ENCODE results near the gene NOC2L.

NOC2L gene

DNA sequence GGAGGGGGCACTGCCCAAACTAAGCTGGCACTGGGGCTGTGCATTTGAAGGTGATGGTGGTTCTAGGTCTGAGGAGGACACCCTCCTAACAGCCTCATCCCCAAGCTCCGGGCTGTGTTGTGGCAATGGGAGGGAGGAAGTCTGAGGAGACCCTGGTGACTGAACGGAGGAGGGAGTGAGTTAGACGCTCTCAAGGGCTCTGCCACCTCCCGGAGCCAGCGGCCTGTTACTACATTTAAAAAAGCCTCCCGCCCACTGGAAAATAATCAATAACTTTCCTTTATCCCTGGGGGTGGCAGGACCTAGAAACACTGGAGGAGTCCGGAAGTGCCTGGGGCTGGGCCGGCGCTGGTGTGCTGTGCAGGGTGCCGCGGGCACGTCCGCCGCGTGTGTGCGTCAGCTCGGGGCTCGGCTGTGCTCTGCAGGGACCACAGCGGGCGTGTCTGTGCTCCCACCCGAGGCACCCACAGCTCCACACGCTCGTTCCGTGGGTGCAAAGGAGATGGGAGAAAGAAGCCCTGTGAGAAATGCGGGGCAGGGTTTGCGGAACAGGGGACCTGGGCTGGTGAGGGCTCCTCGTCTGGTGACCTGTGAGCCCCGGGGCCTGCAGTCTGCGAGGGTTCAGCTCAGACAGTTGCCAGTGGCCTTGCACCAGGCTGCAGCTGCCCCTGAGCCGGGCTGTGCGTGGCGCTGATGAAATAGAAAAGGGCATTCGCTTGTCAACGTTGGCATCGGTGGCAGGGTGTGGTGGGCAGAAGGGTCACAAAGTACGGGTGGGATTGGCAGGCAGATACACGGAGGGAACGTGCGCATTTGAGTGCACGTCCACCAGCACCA is 30.0 kb downstream of the NOC2L start:
- TF ChIP-seq, protein P1, sequence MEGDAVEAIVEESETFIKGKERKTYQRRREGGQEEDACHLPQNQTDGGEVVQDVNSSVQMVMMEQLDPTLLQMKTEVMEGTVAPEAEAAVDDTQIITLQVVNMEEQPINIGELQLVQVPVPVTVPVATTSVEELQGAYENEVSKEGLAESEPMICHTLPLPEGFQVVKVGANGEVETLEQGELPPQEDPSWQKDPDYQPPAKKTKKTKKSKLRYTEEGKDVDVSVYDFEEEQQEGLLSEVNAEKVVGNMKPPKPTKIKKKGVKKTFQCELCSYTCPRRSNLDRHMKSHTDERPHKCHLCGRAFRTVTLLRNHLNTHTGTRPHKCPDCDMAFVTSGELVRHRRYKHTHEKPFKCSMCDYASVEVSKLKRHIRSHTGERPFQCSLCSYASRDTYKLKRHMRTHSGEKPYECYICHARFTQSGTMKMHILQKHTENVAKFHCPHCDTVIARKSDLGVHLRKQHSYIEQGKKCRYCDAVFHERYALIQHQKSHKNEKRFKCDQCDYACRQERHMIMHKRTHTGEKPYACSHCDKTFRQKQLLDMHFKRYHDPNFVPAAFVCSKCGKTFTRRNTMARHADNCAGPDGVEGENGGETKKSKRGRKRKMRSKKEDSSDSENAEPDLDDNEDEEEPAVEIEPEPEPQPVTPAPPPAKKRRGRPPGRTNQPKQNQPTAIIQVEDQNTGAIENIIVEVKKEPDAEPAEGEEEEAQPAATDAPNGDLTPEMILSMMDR (IDR thresholded peaks at IDR 0.05; ENCODE audit: low read depth, low read length): no peak
- DNase-seq (ENCODE audit: low read depth, low spot score): no peak
- no peak overlapping the region for H3K4me3 ChIP-seq (ENCODE audit: low read depth, low read length)
- in situ Hi-C loops (cut with HindIII; ENCODE audit: low sequenced_read_pairs): no loop called here

DNA sequence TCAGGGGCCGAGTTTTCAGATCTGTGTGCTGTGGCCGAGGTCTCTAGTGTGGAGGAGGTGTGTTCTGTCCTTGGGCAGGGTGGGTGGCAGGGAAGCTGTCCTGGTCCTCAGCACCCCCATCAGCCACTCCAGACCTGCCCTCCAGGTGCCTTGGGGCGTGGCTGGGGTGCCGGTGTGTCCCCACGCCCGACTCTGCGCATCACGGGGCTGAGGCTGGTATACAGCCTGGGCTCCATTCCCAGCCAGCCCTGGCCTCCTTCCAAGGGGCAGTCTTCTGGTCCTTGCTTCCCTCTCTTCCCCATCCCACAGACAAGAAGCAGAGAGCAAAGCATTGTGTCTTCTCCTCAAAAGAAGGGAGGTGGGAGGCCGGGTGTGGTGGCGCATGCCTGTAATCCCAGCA is 31.3 kb downstream of the NOC2L start:
- TF ChIP-seq, protein P1 (IDR thresholded peaks at IDR 0.05; ENCODE audit: low read depth, low read length): no peak
- H3K4me3 ChIP-seq (ENCODE audit: low read depth, low read length): no peak overlapping the region
- DNase-seq (ENCODE audit: low read depth, low spot score): no peak
- in situ Hi-C loops (cut with HindIII; ENCODE audit: low sequenced_read_pairs): no loop called here

- H3K4me3 ChIP-seq (ENCODE audit: low read depth, low read length): no peak overlapping the region
- in situ Hi-C loops (cut with HindIII; ENCODE audit: low sequenced_read_pairs): no loop called here
- TF ChIP-seq, protein P1 (IDR thresholded peaks at IDR 0.05; ENCODE audit: low read depth, low read length): no peak
Measured at GRCh38 chr1:927234-927633, 31.8 kb downstream of the NOC2L start.

DNA sequence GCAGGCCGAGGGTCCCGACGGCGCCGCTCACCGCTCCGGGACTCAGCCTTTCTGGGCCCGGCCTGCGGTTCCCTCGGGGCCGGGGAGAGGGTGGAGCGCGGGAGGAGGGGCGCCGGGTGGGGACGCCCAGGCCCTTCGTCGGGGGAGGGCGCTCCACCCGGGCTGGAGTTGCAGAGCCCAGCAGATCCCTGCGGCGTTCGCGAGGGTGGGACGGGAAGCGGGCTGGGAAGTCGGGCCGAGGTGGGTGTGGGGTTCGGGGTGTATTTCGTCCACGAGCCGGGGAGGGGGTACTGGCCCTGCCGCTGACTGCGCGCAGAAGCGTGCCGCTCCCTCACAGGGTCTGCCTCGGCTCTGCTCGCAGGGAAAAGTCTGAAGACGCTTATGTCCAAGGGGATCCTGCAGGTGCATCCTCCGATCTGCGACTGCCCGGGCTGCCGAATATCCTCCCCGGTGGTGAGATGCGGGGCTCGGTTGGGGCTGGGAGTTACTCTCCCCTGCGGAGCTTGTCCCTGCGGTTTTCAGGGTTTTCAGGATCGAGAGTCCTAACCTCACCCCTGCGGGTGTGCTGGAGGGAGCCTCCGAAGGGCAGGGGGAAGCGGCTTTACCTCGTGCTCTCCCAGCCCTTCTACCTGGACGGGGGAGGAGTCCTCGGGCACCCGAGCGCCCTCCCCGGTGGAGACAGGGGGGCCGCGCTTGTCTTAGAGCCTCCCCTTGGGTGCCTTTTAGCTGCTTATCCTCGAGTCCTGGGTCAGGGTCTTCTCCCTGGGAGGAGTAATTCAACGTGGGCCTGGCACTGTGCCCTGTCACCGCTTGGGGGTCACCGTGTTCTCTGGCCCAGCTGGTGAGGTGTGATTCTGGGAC is 33.3 kb downstream of the NOC2L start:
- TF ChIP-seq, protein P1 (IDR thresholded peaks at IDR 0.05; ENCODE audit: low read depth, low read length): peak; percentile 14
- in situ Hi-C loops (cut with HindIII; ENCODE audit: low sequenced_read_pairs): no loop called here
- H3K4me3 ChIP-seq (ENCODE audit: low read depth, low read length): peak overlapping the region; percentile 52
- no peak for DNase-seq (ENCODE audit: low read depth, low spot score)

More at GRCh38 chr1:927234-927633, 31.8 kb downstream of the NOC2L start:
- DNase-seq (ENCODE audit: low read depth, low spot score): no peak

DNA sequence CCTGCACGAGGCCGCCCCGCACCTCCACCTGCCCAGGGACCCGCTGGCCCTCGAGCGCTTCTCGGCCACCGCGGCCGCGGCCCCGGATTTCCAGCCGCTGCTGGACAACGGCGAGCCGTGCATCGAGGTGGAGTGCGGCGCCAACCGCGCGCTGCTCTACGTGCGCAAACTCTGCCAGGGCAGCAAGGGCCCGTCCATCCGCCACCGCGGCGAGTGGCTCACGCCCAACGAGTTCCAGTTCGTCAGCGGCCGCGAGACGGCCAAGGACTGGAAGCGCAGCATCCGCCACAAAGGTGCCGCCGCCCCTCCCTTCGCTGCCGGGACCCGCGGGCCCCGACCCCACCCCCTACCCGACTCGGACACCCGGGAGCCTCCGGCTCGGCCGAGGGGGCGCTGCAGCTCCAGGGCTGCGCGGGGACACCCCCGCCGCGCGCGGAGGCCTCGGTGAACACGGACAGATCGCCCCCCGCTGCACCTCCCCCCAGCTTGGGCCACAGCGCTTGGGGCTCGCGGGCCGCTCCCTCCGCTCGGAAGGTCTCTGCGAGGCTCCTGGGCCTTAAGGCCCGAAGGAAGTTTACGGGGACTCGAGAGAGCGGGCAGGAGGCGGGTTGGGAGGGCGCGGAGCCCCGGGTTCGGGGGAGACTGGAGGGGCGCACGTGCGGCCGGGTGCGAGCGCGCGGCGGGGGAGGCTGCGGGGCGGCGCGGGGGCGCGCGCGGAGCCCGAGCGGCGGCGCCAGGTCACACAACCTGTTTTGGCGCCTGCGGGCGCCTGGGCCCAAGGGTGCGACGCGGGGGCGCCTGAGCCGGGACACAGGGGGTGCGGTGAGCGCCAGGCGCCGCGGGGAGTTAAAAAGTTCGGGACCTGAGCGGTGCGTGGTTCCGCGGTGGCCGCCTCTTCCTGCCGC is 34.1 kb downstream of the NOC2L start:
- TF ChIP-seq, protein P1 (IDR thresholded peaks at IDR 0.05; ENCODE audit: low read depth, low read length): peak; percentile 6
- peak overlapping the region; percentile 52 for H3K4me3 ChIP-seq (ENCODE audit: low read depth, low read length)
- DNase-seq (ENCODE audit: low read depth, low spot score): no peak
- in situ Hi-C loops (cut with HindIII; ENCODE audit: low sequenced_read_pairs): no loop called here

All from astrocyte of the spinal cord (primary cell).